SU-DHL-6 (cell line): ENCODE results near the gene SPTBN1.
A peak's percentile ranks its signal among the peaks of the same experiment; 100 is the strongest.

Source experiments
- H2AFZ ChIP-seq: fragments of 200-600 bp; sonication (generic); 2 replicates; pipeline ENCODE4 v1.6.1; 2014; ENCODE audit warnings: low read depth, mild to moderate bottlenecking, moderate library complexity, mixed read lengths, antibody characterized with exemption, low read length; ENCODE audit not compliant: severe bottlenecking
- H3F3A ChIP-seq: fragments of 200-600 bp; shearing (Covaris generic); 2 replicates; pipeline ENCODE4 v1.6.0; 2016; ENCODE audit warnings: antibody characterized with exemption, mild to moderate bottlenecking; ENCODE audit not compliant: insufficient read depth
- H3K27ac ChIP-seq: fragments of 200-600 bp; sonication (generic); 2 replicates; pipeline ENCODE4 v1.5.1; 2016; ENCODE audit warnings: low read depth, mild to moderate bottlenecking, low read length, moderate library complexity, mixed read lengths
- H3K27me3 ChIP-seq: fragments of 200-600 bp; sonication (generic), shearing (Covaris generic); 2 replicates; pipeline ENCODE4 v1.6.0; 2014; ENCODE audit warnings: mild to moderate bottlenecking, low read length
- H3K36me3 ChIP-seq: fragments of 200-600 bp; sonication (generic); 2 replicates; pipeline ENCODE4 v1.6.1; 2014; ENCODE audit warnings: mild to moderate bottlenecking, low read length, mixed read lengths
- H3K4me2 ChIP-seq: fragments of 300-600, 200-600 bp; shearing (Covaris generic), sonication (generic); 2 replicates; pipeline ENCODE4 v1.6.0; 2014; ENCODE audit warnings: low read length, low read depth, mild to moderate bottlenecking; ENCODE audit not compliant: poor library complexity, severe bottlenecking
- H3K4me3 ChIP-seq: fragments of 200-600 bp; sonication (generic); 2 replicates; pipeline ENCODE4 v1.5.1; 2014; ENCODE audit warnings: antibody characterized with exemption, low read length, mild to moderate bottlenecking, mixed read lengths; ENCODE audit not compliant: insufficient read depth, poor library complexity, severe bottlenecking
- H3K79me2 ChIP-seq: fragments of 200-600 bp; sonication (generic); 2 replicates; pipeline ENCODE4 v1.6.1; 2014; ENCODE audit warnings: mild to moderate bottlenecking, low read length, moderate library complexity; ENCODE audit not compliant: insufficient read depth
- H3K9ac ChIP-seq: fragments of 200-600 bp; sonication (generic); 2 replicates; pipeline ENCODE4 v1.7.0; 2014; ENCODE audit warnings: mild to moderate bottlenecking, low read length
- H3K9me2 ChIP-seq: fragments of 200-600 bp; sonication (generic); replicated peaks from 2 replicates; pipeline ENCODE4 v1.6.1; 2014; ENCODE audit warnings: low read length; ENCODE audit not compliant: insufficient read depth
- H3K9me3 ChIP-seq: fragments of 200-600 bp; sonication (generic); 2 replicates; pipeline ENCODE4 v1.6.1; 2014; ENCODE audit warnings: low read length, mixed read lengths; ENCODE audit not compliant: insufficient read depth
- H4K20me1 ChIP-seq: fragments of 200-600 bp; sonication (generic); 2 replicates; pipeline ENCODE4 v1.6.1; 2014; ENCODE audit warnings: low read depth, mild to moderate bottlenecking, antibody characterized with exemption, low read length, moderate library complexity, mixed read lengths
- EZH2phosphoT487 ChIP-seq: fragments of 200-600 bp; sonication (generic), shearing (Covaris generic); conservative IDR thresholded peaks from 2 replicates; pipeline ENCODE4 v1.6.1; 2018; ENCODE audit warnings: mild to moderate bottlenecking, antibody characterized with exemption, low read length, moderate library complexity, mixed read lengths
- TF ChIP-seq, protein P1 (sequence below): fragments of 200-600 bp; sonication (generic); IDR thresholded peaks from one replicate; pipeline ENCODE4 v1.5.1; 2017; ENCODE audit warnings: antibody characterized with exemption, mild to moderate bottlenecking, low read length, moderate library complexity; ENCODE audit not compliant: insufficient read depth, poor library complexity, severe bottlenecking

SPTBN1 gene

GRCh38 chr2:54716375-54716774 lies 260.2 kb downstream of the SPTBN1 start:
- no peaks in the 10 kb centered on the region; the same call in 1 of the 2 replicates for H3K36me3 ChIP-seq
- no peaks in the 10 kb centered on the region for H3K27me3 ChIP-seq
- no peaks in the 10 kb centered on the region for H4K20me1 ChIP-seq
- H3K79me2 ChIP-seq, result no peaks in the 10 kb centered on the region
- no peak overlapping the region for H3K27ac ChIP-seq
- no peak for TF ChIP-seq EZH2phosphoT487
- TF ChIP-seq, protein P1, sequence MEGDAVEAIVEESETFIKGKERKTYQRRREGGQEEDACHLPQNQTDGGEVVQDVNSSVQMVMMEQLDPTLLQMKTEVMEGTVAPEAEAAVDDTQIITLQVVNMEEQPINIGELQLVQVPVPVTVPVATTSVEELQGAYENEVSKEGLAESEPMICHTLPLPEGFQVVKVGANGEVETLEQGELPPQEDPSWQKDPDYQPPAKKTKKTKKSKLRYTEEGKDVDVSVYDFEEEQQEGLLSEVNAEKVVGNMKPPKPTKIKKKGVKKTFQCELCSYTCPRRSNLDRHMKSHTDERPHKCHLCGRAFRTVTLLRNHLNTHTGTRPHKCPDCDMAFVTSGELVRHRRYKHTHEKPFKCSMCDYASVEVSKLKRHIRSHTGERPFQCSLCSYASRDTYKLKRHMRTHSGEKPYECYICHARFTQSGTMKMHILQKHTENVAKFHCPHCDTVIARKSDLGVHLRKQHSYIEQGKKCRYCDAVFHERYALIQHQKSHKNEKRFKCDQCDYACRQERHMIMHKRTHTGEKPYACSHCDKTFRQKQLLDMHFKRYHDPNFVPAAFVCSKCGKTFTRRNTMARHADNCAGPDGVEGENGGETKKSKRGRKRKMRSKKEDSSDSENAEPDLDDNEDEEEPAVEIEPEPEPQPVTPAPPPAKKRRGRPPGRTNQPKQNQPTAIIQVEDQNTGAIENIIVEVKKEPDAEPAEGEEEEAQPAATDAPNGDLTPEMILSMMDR, result no peak
- H2AFZ ChIP-seq, result no peak overlapping the region
- no peaks in the 10 kb centered on the region for H3K9me3 ChIP-seq
- H3F3A ChIP-seq, result no peaks in the 10 kb centered on the region
- no peaks in the 10 kb centered on the region for H3K9me2 ChIP-seq
- no peak overlapping the region for H3K9ac ChIP-seq
- peak overlapping the region; percentile 23 for H3K4me2 ChIP-seq
- H3K4me3 ChIP-seq, result no peak overlapping the region

GRCh38 chr2:54720563-54720962 lies 264.4 kb downstream of the SPTBN1 start:
- Histone ChIP-seq H3K9ac (no peak overlapping the region), H2AFZ (no peak overlapping the region), H3K4me2 (no peak overlapping the region), H3K4me3 (no peak overlapping the region), H3K36me3 (no peaks in the 10 kb centered on the region; the same call in 1 of the 2 replicates), H3K27me3 (no peaks in the 10 kb centered on the region), H3F3A (0 out of 2 replicates have a peak, but pooled peaks cover 3% of the 10 kb centered on the region), H3K79me2 (peaks cover 5% of the 10 kb centered on the region; the same call in 1 of the 2 replicates), H3K27ac (no peak overlapping the region), H4K20me1 (no peaks in the 10 kb centered on the region), H3K9me2 (no peaks in the 10 kb centered on the region), H3K9me3 (no peaks in the 10 kb centered on the region)
- TF ChIP-seq EZH2phosphoT487, result no peak
- TF ChIP-seq, protein P1, result no peak
